Stomach (tissue), 9 donors: Measurements from ENCODE around the gene ENTPD6. TPM values are rescaled to one million over a fixed set of nuclear protein-coding genes. Genes with fewer than 3 reads are reported as not detected.

ENCODE experiments used
- DNase-seq, 2 donors: peaks; one replicate each; pipeline versions ENCODE4 v3.0.0 to v3.0.0-alpha.2; 2013 to 2019
- H3K27ac ChIP-seq, 5 donors: fragments of 200-600 bp in 4 of 5; sonication (generic) in 4 of 5; one replicate each; pipeline ENCODE4 v1.5.1; 2013 to 2019; ENCODE audit warnings: mild to moderate bottlenecking in 1 of 5, moderate library complexity in 1 of 5
- H3K27me3 ChIP-seq, 3 donors: fragments of 200-600 bp; sonication (generic); one replicate each; pipeline ENCODE4 v1.5.1; 2017 to 2019; ENCODE audit warnings: mixed run types in 1 of 3
- H3K36me3 ChIP-seq, 4 donors: fragments of 200-600 bp; sonication (generic); 1 replicate in 3 of 4; 2 replicates in 1 of 4; pipeline ENCODE4 v1.5.1; 2016 to 2019
- H3K4me1 ChIP-seq, 4 donors: fragments of 200-600 bp; sonication (generic); one replicate each; pipeline ENCODE4 v1.5.1; 2016 to 2019
- H3K4me3 ChIP-seq, 4 donors: fragments of 200-600 bp; sonication (generic) in 3 of 4; one replicate each; pipeline ENCODE4 v1.5.1; 2016 to 2019; ENCODE audit warnings: mild to moderate bottlenecking in 1 of 4
- H3K9me3 ChIP-seq, 4 donors: fragments of 200-600 bp; sonication (generic); one replicate each; pipeline ENCODE4 v1.5.1; 2016 to 2019
- EP300 ChIP-seq: sonication (generic); formaldehyde crosslinking; IDR thresholded peaks from one replicate; pipeline ENCODE4 v1.6.1; 2017; ENCODE audit warnings: antibody characterized with exemption
- POLR2A ChIP-seq, 4 donors: fragments of 450-650 bp; IDR thresholded peaks; one replicate each; pipeline ENCODE4 v1.6.1; 2016; ENCODE audit warnings: antibody characterized with exemption in 4 of 4, control low read depth in 2 of 4, mild to moderate bottlenecking in 1 of 4, moderate library complexity in 1 of 4
- POLR2AphosphoS5 ChIP-seq, 3 donors: sonication (generic); formaldehyde crosslinking; IDR thresholded peaks; one replicate each; pipeline ENCODE4 v1.6.1; 2016; ENCODE audit warnings: antibody characterized with exemption in 3 of 3
- WGBS, 5 donors: extraction: QIAGEN DNeasy Blood & Tissue Kit in 3 of 5; methylation state at CpG; one replicate each; pipeline versions ENCODE4 v1.1.5 to v1.1.7; 2013 to 2018; 5-methylcytosine and 5-hydroxymethylcytosine counted together
- intact Hi-C: fragments of 100-400 bp; cut with DNase I; formaldehyde crosslinking; loops from one replicate; pipeline ENCODE4 v1.15.1; 2023; ENCODE audit warnings: low total_unique reads
- polyA plus RNA-seq, 3 donors: library from polyadenylated mRNA; stranded (reverse); fragments of 200-250 nt; gene quantifications; one replicate each; pipeline ENCODE4 v1.2.3, GENCODE V29; 2013
- total RNA-seq, 5 donors: library from RNA; depleted of rRNA; stranded (reverse); fragments of >200 nt; gene quantifications; one replicate each; pipeline versions ENCODE4 v1.1.0 to v1.2.3, GENCODE V29; 2014 to 2016
- TF ChIP-seq, protein P1 (sequence below), 7 experiments: fragments of 450-650 bp in 4 of 7; fragments of 200-600 bp in 3 of 7; sonication (generic) in 3 of 7; IDR thresholded peaks; one replicate each; pipeline ENCODE4 v1.5.1; 2016 to 2019; ENCODE audit warnings: antibody characterized with exemption in 7 of 7, control low read depth in 2 of 7, mild to moderate bottlenecking in 1 of 7
- donor health status: healthy with polysubstance abuse.
- donor health status: Bipolar disorder and iron deficiency.
- donor health status: healthy.

ENTPD6 gene
- total and polyA plus RNA-seq, 8 donors = 38.5 to 110 (median 66.5) TPM

- no peaks in the 10 kb centered on the region for H3K36me3 ChIP-seq
- TF ChIP-seq, protein P1, sequence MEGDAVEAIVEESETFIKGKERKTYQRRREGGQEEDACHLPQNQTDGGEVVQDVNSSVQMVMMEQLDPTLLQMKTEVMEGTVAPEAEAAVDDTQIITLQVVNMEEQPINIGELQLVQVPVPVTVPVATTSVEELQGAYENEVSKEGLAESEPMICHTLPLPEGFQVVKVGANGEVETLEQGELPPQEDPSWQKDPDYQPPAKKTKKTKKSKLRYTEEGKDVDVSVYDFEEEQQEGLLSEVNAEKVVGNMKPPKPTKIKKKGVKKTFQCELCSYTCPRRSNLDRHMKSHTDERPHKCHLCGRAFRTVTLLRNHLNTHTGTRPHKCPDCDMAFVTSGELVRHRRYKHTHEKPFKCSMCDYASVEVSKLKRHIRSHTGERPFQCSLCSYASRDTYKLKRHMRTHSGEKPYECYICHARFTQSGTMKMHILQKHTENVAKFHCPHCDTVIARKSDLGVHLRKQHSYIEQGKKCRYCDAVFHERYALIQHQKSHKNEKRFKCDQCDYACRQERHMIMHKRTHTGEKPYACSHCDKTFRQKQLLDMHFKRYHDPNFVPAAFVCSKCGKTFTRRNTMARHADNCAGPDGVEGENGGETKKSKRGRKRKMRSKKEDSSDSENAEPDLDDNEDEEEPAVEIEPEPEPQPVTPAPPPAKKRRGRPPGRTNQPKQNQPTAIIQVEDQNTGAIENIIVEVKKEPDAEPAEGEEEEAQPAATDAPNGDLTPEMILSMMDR (IDR thresholded peaks at IDR 0.05) = no peak
- TF ChIP-seq POLR2AphosphoS5 (IDR thresholded peaks at IDR 0.05) (no peak), POLR2A (IDR thresholded peaks at IDR 0.05) (no peak), EP300 (no peak)
- DNase-seq = no peak
- no peak overlapping the region for H3K4me3 ChIP-seq
- intact Hi-C loops = no loop called here
- peaks cover 42 to 91% (median 76%) of the 10 kb centered on the region in 4 donors for H3K4me1 ChIP-seq
- WGBS, 5 donors = 55 to 69% (median 59%) methylated on average over 6 of the region's 6 CpGs
- no peaks in the 10 kb centered on the region for H3K9me3 ChIP-seq
- no peaks in the 10 kb centered on the region for H3K27me3 ChIP-seq
- peak overlapping the region in 4 of 5 donors; percentile 32 to 65 (median 56) for H3K27ac ChIP-seq
Measured at GRCh38 chr20:25252230-25252651, 56.7 kb downstream of the ENTPD6 start.

DNA sequence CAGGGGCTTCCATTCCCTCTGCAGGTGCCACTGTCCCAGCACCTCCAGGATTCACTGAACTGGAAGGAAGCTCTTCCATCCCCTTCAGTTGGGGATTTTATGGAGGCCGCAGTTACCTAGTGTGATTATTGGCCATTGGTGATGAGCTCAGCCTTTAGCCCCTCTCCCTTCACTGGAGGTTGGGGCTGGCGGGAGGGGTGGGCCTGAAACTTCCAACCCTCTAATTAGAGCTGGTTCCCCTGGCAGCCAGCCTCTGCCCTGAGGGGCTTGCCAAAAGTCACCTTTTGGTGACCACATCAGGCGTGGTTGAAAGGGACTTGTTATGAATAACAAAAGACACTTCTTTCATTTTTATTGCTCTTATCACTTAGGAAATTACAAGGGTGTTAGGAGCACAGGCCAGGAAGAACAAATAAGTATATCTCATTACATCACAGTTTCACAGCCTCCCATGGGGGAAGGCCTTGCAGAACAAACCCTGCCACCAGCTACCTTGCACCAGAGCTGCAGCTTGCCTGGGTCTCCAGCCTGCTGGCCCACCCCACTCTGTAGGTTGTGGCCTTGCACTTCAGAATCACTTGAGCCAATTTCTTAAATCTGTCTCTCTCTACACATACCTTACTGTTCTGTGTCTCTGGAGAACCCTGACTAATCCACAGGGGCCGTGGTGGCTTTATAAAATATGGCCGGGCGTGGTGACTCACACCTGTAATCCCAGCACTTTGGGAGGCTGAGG lies 57.3 kb downstream of the ENTPD6 start:
- no peaks in the 10 kb centered on the region for H3K36me3 ChIP-seq
- no peaks in the 10 kb centered on the region for H3K27me3 ChIP-seq
- 56 to 71% (median 66%) methylated on average over 6 of the region's 6 CpGs for WGBS, 5 donors
- peaks cover 42 to 91% (median 75%) of the 10 kb centered on the region in 4 donors for H3K4me1 ChIP-seq
- peak overlapping the region in 4 of 5 donors; percentile 32 to 74 (median 56) for H3K27ac ChIP-seq
- DNase-seq = no peak
- TF ChIP-seq EP300 (no peak), POLR2AphosphoS5 (IDR thresholded peaks at IDR 0.05) (no peak), POLR2A (IDR thresholded peaks at IDR 0.05) (no peak)
- TF ChIP-seq, protein P1 (IDR thresholded peaks at IDR 0.05) = no peak
- H3K9me3 ChIP-seq = no peaks in the 10 kb centered on the region
- H3K4me3 ChIP-seq = no peak overlapping the region
- intact Hi-C loops = no loop called here

- H3K4me3 ChIP-seq = no peak overlapping the region
- peaks cover 40 to 97% (median 82%) of the 10 kb centered on the region in 4 donors for H3K4me1 ChIP-seq
- no peaks in the 10 kb centered on the region for H3K27me3 ChIP-seq
- H3K9me3 ChIP-seq = no peaks in the 10 kb centered on the region
- WGBS, 5 donors = 80 to 88% (median 83%) methylated on average over 11 of the region's 11 CpGs
- intact Hi-C loops = no loop called here
- peaks cover 0 to 4% (median under 1%) of the 10 kb centered on the region in 4 donors for H3K36me3 ChIP-seq
- H3K27ac ChIP-seq = peak overlapping the region in 2 of 5 donors; percentile 55 to 56
- no peak for TF ChIP-seq POLR2AphosphoS5 (IDR thresholded peaks at IDR 0.05)
- no peak for DNase-seq
Measured at GRCh38 chr20:25253606-25254275, 58.2 kb downstream of the ENTPD6 start.

DNA sequence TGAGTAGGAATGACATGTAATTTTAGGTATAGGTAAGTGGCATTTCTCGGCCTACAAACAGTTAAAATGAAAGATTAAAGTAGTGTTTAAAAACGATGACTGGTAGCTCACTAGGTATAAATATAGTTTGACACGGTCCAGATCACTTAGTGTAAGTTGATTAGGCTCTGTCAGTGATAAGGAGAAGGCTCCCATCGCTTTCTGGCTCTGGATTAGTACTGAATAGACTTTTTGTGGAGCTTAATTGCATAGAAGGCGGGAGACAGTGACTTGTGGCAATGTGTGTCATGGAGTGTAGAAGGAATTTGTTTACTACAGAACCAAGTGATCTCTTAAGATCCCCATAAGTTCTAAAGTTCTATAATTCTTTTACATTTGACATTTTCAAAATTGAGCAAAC lies 59.1 kb downstream of the ENTPD6 start:
- no peaks in the 10 kb centered on the region for H3K9me3 ChIP-seq
- 41 to 63% (median 51%) methylated on average over 5 of the region's 5 CpGs for WGBS, 5 donors
- intact Hi-C loops = no loop called here
- no peak for DNase-seq
- TF ChIP-seq EP300 (no peak), POLR2A (IDR thresholded peaks at IDR 0.05) (no peak)
- peaks cover 6 to 12% (median 8%) of the 10 kb centered on the region in 4 donors for H3K36me3 ChIP-seq
- H3K27ac ChIP-seq = peak overlapping the region; percentile 60 to 82 (median 77)
- no peak overlapping the region for H3K4me3 ChIP-seq
- H3K27me3 ChIP-seq = no peaks in the 10 kb centered on the region
- peaks cover 32 to 89% (median 73%) of the 10 kb centered on the region in 4 donors for H3K4me1 ChIP-seq

DNA sequence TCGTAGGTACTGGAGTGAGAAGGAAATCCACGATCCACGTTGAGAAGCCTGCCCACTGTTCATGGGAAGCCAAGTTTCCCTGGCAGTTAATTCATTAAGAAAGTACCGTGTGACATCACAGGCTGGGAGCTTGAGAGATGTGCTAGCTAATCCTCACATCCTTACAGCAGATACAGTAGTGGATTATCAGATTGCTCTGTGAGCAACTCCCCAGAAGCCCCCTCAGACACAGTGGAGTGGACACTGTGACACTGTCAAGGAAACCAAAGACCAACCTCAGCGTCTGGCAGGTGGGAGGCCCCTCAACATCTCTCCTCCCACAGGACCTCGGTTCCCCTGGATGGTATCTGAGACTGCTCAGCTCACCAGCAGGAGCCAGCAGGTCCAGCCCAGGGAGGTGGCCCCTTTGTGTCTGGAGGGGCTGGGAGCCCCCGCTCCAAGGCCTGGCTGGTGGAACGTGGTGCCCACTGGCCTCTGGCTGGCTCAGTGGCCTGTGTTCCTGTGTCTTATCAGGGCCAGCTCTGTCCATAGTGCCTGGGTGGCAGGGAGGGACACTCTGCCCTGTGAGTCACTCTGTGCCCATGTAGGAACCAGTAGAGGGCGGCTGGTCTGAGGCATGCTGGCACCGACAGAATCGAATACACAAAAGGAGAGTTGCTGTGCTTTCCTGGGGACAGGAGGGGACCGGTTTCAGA lies 59.6 kb downstream of the ENTPD6 start:
- peaks cover 27 to 83% (median 68%) of the 10 kb centered on the region in 4 donors for H3K4me1 ChIP-seq
- H3K9me3 ChIP-seq = no peaks in the 10 kb centered on the region
- peak; percentile 65 to 86 for DNase-seq
- intact Hi-C loops = no loop called here
- H3K27me3 ChIP-seq = no peaks in the 10 kb centered on the region
- peak overlapping the region; percentile 60 to 82 (median 77) for H3K27ac ChIP-seq
- peaks cover 10 to 18% (median 13%) of the 10 kb centered on the region in 4 donors for H3K36me3 ChIP-seq
- peak in 2 of 3 donors; percentile 76 to 85 for TF ChIP-seq POLR2AphosphoS5 (IDR thresholded peaks at IDR 0.05)
- no peak for TF ChIP-seq POLR2A (IDR thresholded peaks at IDR 0.05)
- TF ChIP-seq, protein P1 (IDR thresholded peaks at IDR 0.05) = peak in 3 of 7 experiments; percentile 11 to 24 (median 20)
- WGBS, 5 donors = 34 to 62% (median 45%) methylated on average over 10 to 12 of the region's 12 CpGs
- no peak overlapping the region for H3K4me3 ChIP-seq
